NB4 (cell line): ENCODE data around the gene BCAS3.

Source experiments
- MAX ChIP-seq: IDR thresholded peaks from 2 replicates; pipeline ENCODE4 v1.6.1; 2011; ENCODE audit warnings: low read depth, low read length
- POLR2A ChIP-seq: IDR thresholded peaks from 2 replicates; pipeline ENCODE4 v1.6.1; 2011; ENCODE audit warnings: mild to moderate bottlenecking; ENCODE audit not compliant: insufficient read length; ENCODE audit errors: extremely low read depth
- TF ChIP-seq, protein P1 (sequence below): IDR thresholded peaks from one replicate; pipeline ENCODE4 v1.5.1; 2012; ENCODE audit warnings: low read depth, low read length

DNA sequence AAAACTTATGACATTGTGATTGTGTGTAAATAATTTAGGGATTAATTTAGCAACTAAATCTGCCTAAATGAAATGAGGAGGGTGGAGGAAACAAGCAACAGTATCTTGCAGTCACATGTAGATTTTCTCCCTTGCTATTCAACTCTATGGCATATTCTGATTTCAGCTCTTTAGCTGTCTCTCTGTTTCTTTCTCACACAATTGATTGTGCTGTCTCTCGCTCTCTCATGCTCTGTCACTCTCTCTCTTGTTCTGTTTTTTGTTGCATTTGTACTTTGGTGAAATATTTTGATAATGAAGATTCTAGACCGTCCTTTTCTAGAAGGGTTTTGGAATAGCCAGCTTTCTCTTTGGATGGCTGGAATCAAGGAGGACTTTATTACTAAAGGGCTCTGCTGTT, 70.6 kb downstream of the BCAS3 start:
- TF ChIP-seq, protein P1, sequence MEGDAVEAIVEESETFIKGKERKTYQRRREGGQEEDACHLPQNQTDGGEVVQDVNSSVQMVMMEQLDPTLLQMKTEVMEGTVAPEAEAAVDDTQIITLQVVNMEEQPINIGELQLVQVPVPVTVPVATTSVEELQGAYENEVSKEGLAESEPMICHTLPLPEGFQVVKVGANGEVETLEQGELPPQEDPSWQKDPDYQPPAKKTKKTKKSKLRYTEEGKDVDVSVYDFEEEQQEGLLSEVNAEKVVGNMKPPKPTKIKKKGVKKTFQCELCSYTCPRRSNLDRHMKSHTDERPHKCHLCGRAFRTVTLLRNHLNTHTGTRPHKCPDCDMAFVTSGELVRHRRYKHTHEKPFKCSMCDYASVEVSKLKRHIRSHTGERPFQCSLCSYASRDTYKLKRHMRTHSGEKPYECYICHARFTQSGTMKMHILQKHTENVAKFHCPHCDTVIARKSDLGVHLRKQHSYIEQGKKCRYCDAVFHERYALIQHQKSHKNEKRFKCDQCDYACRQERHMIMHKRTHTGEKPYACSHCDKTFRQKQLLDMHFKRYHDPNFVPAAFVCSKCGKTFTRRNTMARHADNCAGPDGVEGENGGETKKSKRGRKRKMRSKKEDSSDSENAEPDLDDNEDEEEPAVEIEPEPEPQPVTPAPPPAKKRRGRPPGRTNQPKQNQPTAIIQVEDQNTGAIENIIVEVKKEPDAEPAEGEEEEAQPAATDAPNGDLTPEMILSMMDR = no peak
- no peak for TF ChIP-seq POLR2A
- no peak for TF ChIP-seq MAX
